ENCODE results near the gene MARVELD2. TPM values are rescaled to one million over a fixed set of nuclear protein-coding genes. Genes with fewer than 3 reads are reported as not detected.

MARVELD2 gene
- total and polyA plus RNA-seq, 5 donors from 2014 or later = 0.07 to 1.4 (median 0.86) TPM

GRCh38 chr5:69491027-69491426, 76.1 kb downstream of the MARVELD2 start:
- ATAC-seq (ENCODE audit: low read depth in 2 of 2) (no peak), DNase-seq (no peak)
- Mint-ChIP-seq H3K27ac (no peak overlapping the region), H3K9me3 (no peaks in the 10 kb centered on the region), H3K27me3 (peaks cover 64% of the 10 kb centered on the region), H3K4me3 (no peak overlapping the region), H3K4me1 (peaks cover 0 to 17% (median under 1%) of the 10 kb centered on the region in 4 donors), H3K36me3 (no peaks in the 10 kb centered on the region)
- H3K27ac ChIP-seq (ENCODE audit: insufficient read depth, low read length, poor library complexity, severe bottlenecking) = no peak overlapping the region
- H3K4me3 ChIP-seq (ENCODE audit: low read depth, low read length) = no peak overlapping the region
- no peaks in the 10 kb centered on the region for H3K9me3 ChIP-seq (ENCODE audit: control insufficient read depth in 2 of 2, low read length in 2 of 2)
- peaks cover 35% of the 10 kb centered on the region for H3K27me3 ChIP-seq (ENCODE audit: control insufficient read depth, insufficient read depth, low read length)
- H3K4me1 ChIP-seq (ENCODE audit: control insufficient read depth, insufficient read depth, low read length, poor library complexity, severe bottlenecking) = peaks cover 16% of the 10 kb centered on the region
- no peaks in the 10 kb centered on the region for H3K36me3 ChIP-seq (ENCODE audit: control insufficient read depth, insufficient read depth, low read length)

- peaks cover 69% of the 10 kb centered on the region for H3K27me3 Mint-ChIP-seq
These were observed 77.0 kb downstream of the MARVELD2 start for GRCh38 chr5:69491838-69492390.

GRCh38 chr5:69492391-69492922, 77.5 kb downstream of the MARVELD2 start, which contains the start of gene OCLN:
Gene OCLN, plus strand, starts transcription at chr5:69492790. Its CDS starts 11,455 bp downstream, at chr5:69504245.
- Mint-ChIP-seq H3K9me3 (no peaks in the 10 kb centered on the region), H3K36me3 (no peaks in the 10 kb centered on the region), H3K27ac (no peak within 1 kb of the TSS), H3K4me1 (peaks cover 0 to 17% (median under 1%) of the 10 kb centered on the region in 4 donors), H3K4me3 (peak within 1 kb of the TSS in 3 of 4 donors; percentile 47 to 79 (median 74)), H3K27me3 (peaks cover 71% of the 10 kb centered on the region)
- DNase-seq (peak in 2 of 3 donors; percentile 3 to 7), ATAC-seq (ENCODE audit: low read depth in 2 of 2) (no peak)
- no peaks in the 10 kb centered on the region for H3K36me3 ChIP-seq (ENCODE audit: control insufficient read depth, insufficient read depth, low read length)
- peaks cover 35% of the 10 kb centered on the region for H3K27me3 ChIP-seq (ENCODE audit: control insufficient read depth, insufficient read depth, low read length)
- peaks cover 16% of the 10 kb centered on the region for H3K4me1 ChIP-seq (ENCODE audit: control insufficient read depth, insufficient read depth, low read length, poor library complexity, severe bottlenecking)
- H3K9me3 ChIP-seq (ENCODE audit: control insufficient read depth in 2 of 2, low read length in 2 of 2) = no peaks in the 10 kb centered on the region
- H3K4me3 ChIP-seq (ENCODE audit: low read depth, low read length) = no peak within 1 kb of the TSS
- no peak within 1 kb of the TSS for H3K27ac ChIP-seq (ENCODE audit: insufficient read depth, low read length, poor library complexity, severe bottlenecking)

More at GRCh38 chr5:69491838-69492390, 77.0 kb downstream of the MARVELD2 start:
- H3K9me3 ChIP-seq (ENCODE audit: control insufficient read depth in 2 of 2, low read length in 2 of 2) = no peaks in the 10 kb centered on the region
- DNase-seq = no peak
- H3K36me3 ChIP-seq (ENCODE audit: control insufficient read depth, insufficient read depth, low read length) = no peaks in the 10 kb centered on the region
- H3K4me1 ChIP-seq (ENCODE audit: control insufficient read depth, insufficient read depth, low read length, poor library complexity, severe bottlenecking) = peaks cover 16% of the 10 kb centered on the region
- peaks cover 35% of the 10 kb centered on the region for H3K27me3 ChIP-seq (ENCODE audit: control insufficient read depth, insufficient read depth, low read length)
- H3K4me1 Mint-ChIP-seq = peaks cover 0 to 17% (median under 1%) of the 10 kb centered on the region in 4 donors
- H3K36me3 Mint-ChIP-seq = no peaks in the 10 kb centered on the region
- H3K27ac Mint-ChIP-seq = no peak overlapping the region
- no peaks in the 10 kb centered on the region for H3K9me3 Mint-ChIP-seq
- H3K4me3 Mint-ChIP-seq = peak overlapping the region in 2 of 4 donors; percentile 74 to 79
- ATAC-seq (ENCODE audit: low read depth in 2 of 2) = no peak
- H3K4me3 ChIP-seq (ENCODE audit: low read depth, low read length) = no peak overlapping the region
- H3K27ac ChIP-seq (ENCODE audit: insufficient read depth, low read length, poor library complexity, severe bottlenecking) = no peak overlapping the region

- H3K4me3 ChIP-seq (ENCODE audit: low read depth, low read length) = no peak overlapping the region
- DNase-seq = peak in 1 of 3 donors; percentile 15
- peaks cover 35% of the 10 kb centered on the region for H3K27me3 ChIP-seq (ENCODE audit: control insufficient read depth, insufficient read depth, low read length)
- Mint-ChIP-seq H3K4me1 (peaks cover 0 to 17% (median under 1%) of the 10 kb centered on the region in 4 donors), H3K4me3 (peak overlapping the region in 3 of 4 donors; percentile 47 to 79 (median 64)), H3K27ac (no peak overlapping the region), H3K36me3 (no peaks in the 10 kb centered on the region), H3K9me3 (no peaks in the 10 kb centered on the region), H3K27me3 (peaks cover 71% of the 10 kb centered on the region)
- no peaks in the 10 kb centered on the region for H3K36me3 ChIP-seq (ENCODE audit: control insufficient read depth, insufficient read depth, low read length)
- H3K9me3 ChIP-seq (ENCODE audit: control insufficient read depth in 2 of 2, low read length in 2 of 2) = no peaks in the 10 kb centered on the region
- peaks cover 16% of the 10 kb centered on the region for H3K4me1 ChIP-seq (ENCODE audit: control insufficient read depth, insufficient read depth, low read length, poor library complexity, severe bottlenecking)
- H3K27ac ChIP-seq (ENCODE audit: insufficient read depth, low read length, poor library complexity, severe bottlenecking) = no peak overlapping the region
- no peak for ATAC-seq (ENCODE audit: low read depth in 2 of 2)
These were observed 78.0 kb downstream of the MARVELD2 start for GRCh38 chr5:69492923-69493395.

- H3K4me1 Mint-ChIP-seq = peaks cover 0 to 17% (median under 1%) of the 10 kb centered on the region in 4 donors
- no peaks in the 10 kb centered on the region for H3K36me3 Mint-ChIP-seq
- H3K27ac Mint-ChIP-seq = no peak overlapping the region
- H3K36me3 ChIP-seq (ENCODE audit: control insufficient read depth, insufficient read depth, low read length) = no peaks in the 10 kb centered on the region
- peaks cover 35% of the 10 kb centered on the region for H3K27me3 ChIP-seq (ENCODE audit: control insufficient read depth, insufficient read depth, low read length)
- H3K9me3 Mint-ChIP-seq = no peaks in the 10 kb centered on the region
- no peak overlapping the region for H3K4me3 ChIP-seq (ENCODE audit: low read depth, low read length)
- H3K27me3 Mint-ChIP-seq = peaks cover 69% of the 10 kb centered on the region
- H3K4me1 ChIP-seq (ENCODE audit: control insufficient read depth, insufficient read depth, low read length, poor library complexity, severe bottlenecking) = peaks cover 16% of the 10 kb centered on the region
- ATAC-seq (ENCODE audit: low read depth in 2 of 2) (no peak), DNase-seq (peak in 1 of 3 donors; percentile 6)
- peak overlapping the region in 2 of 4 donors; percentile 64 to 79 for H3K4me3 Mint-ChIP-seq
- H3K27ac ChIP-seq (ENCODE audit: insufficient read depth, low read length, poor library complexity, severe bottlenecking) = no peak overlapping the region
- H3K9me3 ChIP-seq (ENCODE audit: control insufficient read depth in 2 of 2, low read length in 2 of 2) = no peaks in the 10 kb centered on the region
These were observed 78.6 kb downstream of the MARVELD2 start for GRCh38 chr5:69493396-69494133.

Other genes with a start within 250 kb of the MARVELD2 start
- gene CCNB1, start 248.0 kb upstream of the MARVELD2 start, total RNA-seq = 3.9 TPM
- 10 to 100 TPM in 1 of 4 donors, 1 to 10 TPM in 3; 5.3 to 10.2 (median 8.7) TPM for gene CCNB1, start 248.0 kb upstream of the MARVELD2 start, polyA plus RNA-seq
- 6.0 TPM for gene CENPH, start 225.5 kb upstream of the MARVELD2 start, total RNA-seq
- 1 to 10 TPM; 5.6 to 9.3 (median 6.3) TPM for gene CENPH, start 225.5 kb upstream of the MARVELD2 start, polyA plus RNA-seq
- 23.6 TPM for gene CDK7, start 180.2 kb upstream of the MARVELD2 start, total RNA-seq
- 10 to 100 TPM; 24.9 to 34.9 (median 29.7) TPM for gene CDK7, start 180.2 kb upstream of the MARVELD2 start, polyA plus RNA-seq
- 3.7 TPM for gene CCDC125, start 82.3 kb upstream of the MARVELD2 start, total RNA-seq
- gene CCDC125, start 82.3 kb upstream of the MARVELD2 start, polyA plus RNA-seq = 1 to 10 TPM in 3 of 4 donors, under 1 TPM in 1; 0.82 to 1.8 (median 1.5) TPM
- 9.8 TPM for gene AK6, start 45.6 kb upstream of the MARVELD2 start, total RNA-seq
- 10 to 100 TPM; 62.2 to 98.1 (median 82.7) TPM for gene AK6, start 45.6 kb upstream of the MARVELD2 start, polyA plus RNA-seq
- gene TAF9, start 45.6 kb upstream of the MARVELD2 start, total RNA-seq = 47.7 TPM
- gene TAF9, start 45.6 kb upstream of the MARVELD2 start, polyA plus RNA-seq = 100 to 1,000 TPM; 136 to 163 (median 145) TPM
- gene RAD17, start 45.3 kb upstream of the MARVELD2 start, total RNA-seq = 23.3 TPM
- gene RAD17, start 45.3 kb upstream of the MARVELD2 start, polyA plus RNA-seq = 10 to 100 TPM; 16.5 to 23.2 (median 18.9) TPM
- gene OCLN, start 77.7 kb downstream of the MARVELD2 start, total RNA-seq = 1.4 TPM
- gene OCLN, start 77.7 kb downstream of the MARVELD2 start, polyA plus RNA-seq = under 1 TPM in 3 of 4 donors, not detected in 1; 0.06 to 0.09 (median 0.08) TPM
- 39.3 TPM for gene GTF2H2C, start 145.1 kb downstream of the MARVELD2 start, total RNA-seq
- 10 to 100 TPM; 16.9 to 27.2 (median 17.5) TPM for gene GTF2H2C, start 145.1 kb downstream of the MARVELD2 start, polyA plus RNA-seq

Measured in CD4-positive, CD25-positive, alpha-beta regulatory T cell (primary cell).